Measurements from ENCODE around the gene PBX3.
"Not testable (repeated sequence)": the region's sequence is repeated elsewhere in the genome, so short reads cannot be mapped to it uniquely, and the experiment has no call there.

PBX3 gene

DNA sequence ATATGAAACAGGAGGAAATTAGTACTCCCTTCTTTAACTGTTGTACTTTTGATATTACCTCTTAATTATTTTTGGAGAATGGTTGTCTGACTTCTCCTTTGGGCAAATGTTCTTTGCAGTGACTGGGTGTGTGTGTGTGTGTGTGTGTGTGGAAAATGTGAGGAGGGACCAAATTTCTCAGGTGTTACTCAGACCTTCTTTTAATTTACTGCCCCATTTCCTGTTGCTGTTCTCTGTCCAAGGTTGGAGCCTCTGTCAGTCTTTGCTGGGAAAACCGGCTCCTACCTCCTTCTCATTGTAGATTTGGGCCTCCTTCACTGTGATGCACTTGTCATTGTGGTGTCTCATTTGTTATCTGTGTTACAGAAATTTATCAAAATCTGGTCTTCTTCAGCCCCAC, 68.4 kb downstream of the PBX3 start:
- ChIA-PET POLR2A (no interaction called here), CTCF (no interaction called here)
- DNase-seq (ENCODE audit: extremely low spot score) = no peak
- TF ChIP-seq ELF4 (IDR thresholded peaks at IDR 0.05) (no peak), SUZ12 (IDR thresholded peaks at IDR 0.05) (no peak), L3MBTL2 (conservative IDR thresholded peaks at IDR 0.05) (no peak), ZNF384 (IDR thresholded peaks at IDR 0.05) (no peak)

DNA sequence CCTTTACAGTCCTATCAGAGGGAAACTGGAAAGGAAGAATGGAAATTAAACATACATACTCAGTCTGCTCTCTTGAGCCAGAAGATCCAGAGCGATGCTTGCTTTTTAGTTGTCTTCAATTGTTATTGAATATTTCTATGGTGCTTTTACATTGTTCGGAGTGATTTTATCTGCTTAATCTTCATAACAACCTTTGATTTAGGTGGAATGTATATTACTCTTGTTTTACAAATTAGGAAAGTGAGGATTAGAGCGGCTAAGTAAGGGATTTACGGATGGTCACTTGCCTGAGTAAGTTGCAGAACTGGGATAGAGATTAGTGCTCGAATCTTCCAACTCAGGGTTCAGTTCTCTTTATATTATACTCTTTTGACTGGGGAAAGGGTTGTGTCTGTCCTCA, 69.1 kb downstream of the PBX3 start:
- CTCF ChIA-PET = no interaction called here
- DNase-seq (ENCODE audit: extremely low spot score) = no peak
- POLR2A ChIA-PET = no interaction called here
- TF ChIP-seq SP1 (IDR thresholded peaks at IDR 0.05) = no peak
- TF ChIP-seq PKNOX1 (IDR thresholded peaks at IDR 0.05) = no peak
- TF ChIP-seq HDGF (IDR thresholded peaks at IDR 0.05; ENCODE audit: borderline replicate concordance) = no peak
- TF ChIP-seq ELF4 (IDR thresholded peaks at IDR 0.05) = no peak
- no peak for TF ChIP-seq NFRKB (IDR thresholded peaks at IDR 0.05)
- TF ChIP-seq ZNF384 (IDR thresholded peaks at IDR 0.05) = no peak
- TF ChIP-seq ARNT (IDR thresholded peaks at IDR 0.05) = no peak
- TF ChIP-seq L3MBTL2 (conservative IDR thresholded peaks at IDR 0.05) = no peak
- no peak for TF ChIP-seq TARDBP (IDR thresholded peaks at IDR 0.05)
- no peak for TF ChIP-seq FOXK2 (IDR thresholded peaks at IDR 0.05)
- TF ChIP-seq FOXM1 (IDR thresholded peaks at IDR 0.05; ENCODE audit: borderline replicate concordance) = no peak
- TF ChIP-seq CTBP1 (IDR thresholded peaks at IDR 0.05; ENCODE audit: borderline replicate concordance) = no peak
- no peak for TF ChIP-seq FOXA1 (IDR thresholded peaks at IDR 0.05)
- TF ChIP-seq BHLHE40 (IDR thresholded peaks at IDR 0.05; ENCODE audit: borderline replicate concordance) = no peak
- TF ChIP-seq LEF1 (IDR thresholded peaks at IDR 0.05; ENCODE audit: borderline replicate concordance) = no peak
- no peak for TF ChIP-seq SUZ12 (IDR thresholded peaks at IDR 0.05)

- no peak for TF ChIP-seq L3MBTL2 (conservative IDR thresholded peaks at IDR 0.05)
- no peak for TF ChIP-seq SP1 (IDR thresholded peaks at IDR 0.05)
- no peak for TF ChIP-seq ELF4 (IDR thresholded peaks at IDR 0.05)
- no peak for TF ChIP-seq ZNF384 (IDR thresholded peaks at IDR 0.05)
- TF ChIP-seq HDGF (IDR thresholded peaks at IDR 0.05; ENCODE audit: borderline replicate concordance) = no peak
- no peak for TF ChIP-seq NFRKB (IDR thresholded peaks at IDR 0.05)
- TF ChIP-seq LEF1 (IDR thresholded peaks at IDR 0.05; ENCODE audit: borderline replicate concordance) = no peak
- TF ChIP-seq FOXK2 (IDR thresholded peaks at IDR 0.05) = no peak
- no peak for TF ChIP-seq PKNOX1 (IDR thresholded peaks at IDR 0.05)
- no peak for TF ChIP-seq FOXM1 (IDR thresholded peaks at IDR 0.05; ENCODE audit: borderline replicate concordance)
- DNase-seq (ENCODE audit: extremely low spot score) = no peak
- POLR2A ChIA-PET = no interaction called here
- CTCF ChIA-PET = interaction anchor here (1.0 kb wide), 1 partner anchor 22 kb away, joined by 3 read pairs; no protein-coding TSS in a partner anchor
Observed at GRCh38 chr9:125820100-125820804, 73.1 kb downstream of the PBX3 start.

GRCh38 chr9:125821078-125821477, 73.9 kb downstream of the PBX3 start:
- TF ChIP-seq FOXM1 (IDR thresholded peaks at IDR 0.05; ENCODE audit: borderline replicate concordance) = no peak
- DNase-seq (ENCODE audit: extremely low spot score) = no peak
- POLR2A ChIA-PET = no interaction called here
- CTCF ChIA-PET = interaction anchor here (1.0 kb wide), 1 partner anchor 21 kb away, joined by 3 read pairs; no protein-coding TSS in a partner anchor

DNA sequence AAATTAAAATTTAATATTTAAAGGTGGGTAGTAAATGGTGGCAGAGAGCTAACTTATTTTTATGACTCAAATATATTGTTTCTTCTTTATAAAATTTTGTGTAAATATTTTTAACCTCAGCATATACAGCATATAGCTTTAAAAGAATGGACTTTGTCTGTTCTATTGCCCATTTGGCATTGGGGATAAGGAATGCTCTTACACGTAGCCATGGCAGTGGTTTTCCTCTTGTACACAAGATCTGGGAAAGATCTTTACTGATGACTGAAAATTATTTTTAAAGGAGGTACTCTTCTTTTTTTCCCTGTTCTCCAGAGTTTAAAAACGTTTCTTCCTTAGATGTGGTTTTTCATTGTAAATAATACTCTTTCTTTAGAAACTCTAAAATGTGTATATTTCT, 75.0 kb downstream of the PBX3 start:
- TF ChIP-seq BHLHE40 (IDR thresholded peaks at IDR 0.05; ENCODE audit: borderline replicate concordance) (no peak), TARDBP (IDR thresholded peaks at IDR 0.05) (no peak), PKNOX1 (IDR thresholded peaks at IDR 0.05) (no peak), LEF1 (IDR thresholded peaks at IDR 0.05; ENCODE audit: borderline replicate concordance) (no peak), FOXM1 (IDR thresholded peaks at IDR 0.05; ENCODE audit: borderline replicate concordance) (no peak), SUZ12 (IDR thresholded peaks at IDR 0.05) (no peak), FOXA1 (IDR thresholded peaks at IDR 0.05) (no peak)
- no peak for DNase-seq (ENCODE audit: extremely low spot score)
- POLR2A ChIA-PET = no interaction called here
- CTCF ChIA-PET = interaction anchor here (0.6 kb wide), 1 partner anchor 70 kb away, joined by 3 read pairs; no protein-coding TSS in a partner anchor

- ChIA-PET CTCF (interaction anchor here (0.6 kb wide), 1 partner anchor 71 kb away, joined by 3 read pairs; no protein-coding TSS in a partner anchor), POLR2A (no interaction called here)
- TF ChIP-seq ZNF384 (IDR thresholded peaks at IDR 0.05) (no peak), PKNOX1 (IDR thresholded peaks at IDR 0.05) (no peak), FOXM1 (IDR thresholded peaks at IDR 0.05; ENCODE audit: borderline replicate concordance) (no peak), SUZ12 (IDR thresholded peaks at IDR 0.05) (no peak), ELF4 (IDR thresholded peaks at IDR 0.05) (no peak), TARDBP (IDR thresholded peaks at IDR 0.05) (no peak), HDGF (IDR thresholded peaks at IDR 0.05; ENCODE audit: borderline replicate concordance) (no peak), NFRKB (IDR thresholded peaks at IDR 0.05) (no peak)
- no peak for DNase-seq (ENCODE audit: extremely low spot score)
Observed at GRCh38 chr9:125822902-125823301, 75.7 kb downstream of the PBX3 start.

GRCh38 chr9:125823874-125824406, 76.8 kb downstream of the PBX3 start:
- DNase-seq (ENCODE audit: extremely low spot score); POLR2A ChIA-PET; CTCF ChIA-PET: not testable (repeated sequence)
